Karpas-422 (cell line): ENCODE measurements around the gene MORC1. TPM values are rescaled to one million over a fixed set of nuclear protein-coding genes. Genes with fewer than 3 reads are reported as not detected.

ENCODE experiments used
- DNase-seq: peaks from one replicate; pipeline ENCODE4 v3.0.0-alpha.2; 2015
- H2AFZ ChIP-seq: fragments of 200-600 bp; sonication (generic); 2 replicates; pipeline ENCODE4 v1.6.1; 2014; ENCODE audit warnings: antibody characterized with exemption, low read length, mixed read lengths
- H3K27ac ChIP-seq: fragments of 200-600 bp; sonication (generic); 2 replicates; pipeline ENCODE4 v1.5.1; 2014; ENCODE audit warnings: mild to moderate bottlenecking, low read length, moderate library complexity
- H3K27me3 ChIP-seq: fragments of 200-600 bp; sonication (generic); 2 replicates; pipeline ENCODE4 v1.6.1; 2014; ENCODE audit warnings: low read length, mixed read lengths
- H3K36me3 ChIP-seq: fragments of 200-600 bp; sonication (generic); 2 replicates; pipeline ENCODE4 v1.6.1; 2014; ENCODE audit warnings: low read length, mixed read lengths; ENCODE audit not compliant: insufficient read depth
- H3K4me1 ChIP-seq: fragments of 200-600 bp; sonication (generic); 2 replicates; pipeline ENCODE4 v1.6.1; 2014; ENCODE audit warnings: mild to moderate bottlenecking, low read length, mixed read lengths
- H3K4me2 ChIP-seq: fragments of 200-600 bp; sonication (generic); 2 replicates; pipeline ENCODE4 v1.6.1; 2014; ENCODE audit warnings: low read length, low read depth, mild to moderate bottlenecking; ENCODE audit not compliant: poor library complexity, severe bottlenecking
- H3K4me3 ChIP-seq: fragments of 200-600 bp; sonication (generic); 2 replicates; pipeline ENCODE4 v1.5.1; 2014; ENCODE audit warnings: mild to moderate bottlenecking, antibody characterized with exemption, low read length, mixed read lengths
- H3K79me2 ChIP-seq: fragments of 200-600 bp; sonication (generic); 2 replicates; pipeline ENCODE4 v1.6.1; 2014; ENCODE audit warnings: mild to moderate bottlenecking, low read length, mixed read lengths
- H3K9ac ChIP-seq: fragments of 200-600 bp; sonication (generic); 2 replicates; pipeline ENCODE4 v1.6.0; 2014; ENCODE audit warnings: low read length
- H3K9me2 ChIP-seq: fragments of 200-600 bp; sonication (generic), shearing (Covaris generic); replicated peaks from 2 replicates; pipeline ENCODE4 v1.6.0; 2014; ENCODE audit warnings: mild to moderate bottlenecking, low read length, moderate library complexity; ENCODE audit not compliant: insufficient read depth
- H3K9me3 ChIP-seq: fragments of 300-700, 200-600 bp; sonication (generic); 2 replicates; pipeline ENCODE4 v1.6.1; 2014; ENCODE audit warnings: low read length, mixed read lengths
- H4K20me1 ChIP-seq: fragments of 200-600 bp; sonication (generic); 2 replicates; pipeline ENCODE4 v1.6.1; 2014; ENCODE audit warnings: mild to moderate bottlenecking, antibody characterized with exemption, low read length, low read depth; ENCODE audit not compliant: insufficient read depth
- total RNA-seq: library from RNA; depleted of rRNA; stranded (reverse); fragments of >200 nt; shearing (Covaris generic); gene quantifications from 2 replicates; pipeline ENCODE4 v1.2.3, GENCODE V29; 2014; ENCODE audit warnings: low replicate concordance

The MORC1 gene
- total RNA-seq, 1 experiment from 2014 or later: not detected

GRCh38 chr3:109118584-109118983, 650 bp upstream of the MORC1 start:
- no peaks in the 10 kb centered on the region for H3K9me3 ChIP-seq
- no peaks in the 10 kb centered on the region for H3K36me3 ChIP-seq
- no peaks in the 10 kb centered on the region for H3K9me2 ChIP-seq
- H3K4me1 ChIP-seq: no peaks in the 10 kb centered on the region
- DNase-seq: no peak
- no peak overlapping the region for H3K4me3 ChIP-seq
- H3K4me2 ChIP-seq: no peak overlapping the region
- no peaks in the 10 kb centered on the region for H3K27me3 ChIP-seq
- H3K27ac ChIP-seq: no peak overlapping the region
- H2AFZ ChIP-seq: no peak overlapping the region
- no peak overlapping the region for H3K9ac ChIP-seq
- H3K79me2 ChIP-seq: no peaks in the 10 kb centered on the region
- H4K20me1 ChIP-seq: no peaks in the 10 kb centered on the region

GRCh38 chr3:109116031-109116430, 1.9 kb downstream of the MORC1 start:
- no peaks in the 10 kb centered on the region for H3K36me3 ChIP-seq
- no peak for DNase-seq
- no peaks in the 10 kb centered on the region for H4K20me1 ChIP-seq
- H3K27ac ChIP-seq: no peak overlapping the region
- H2AFZ ChIP-seq: no peak overlapping the region
- H3K4me1 ChIP-seq: no peaks in the 10 kb centered on the region
- no peaks in the 10 kb centered on the region for H3K9me2 ChIP-seq
- H3K9me3 ChIP-seq: no peaks in the 10 kb centered on the region
- H3K79me2 ChIP-seq: no peaks in the 10 kb centered on the region
- H3K27me3 ChIP-seq: no peaks in the 10 kb centered on the region
- no peak overlapping the region for H3K4me3 ChIP-seq
- H3K9ac ChIP-seq: no peak overlapping the region
- no peak overlapping the region for H3K4me2 ChIP-seq

- H2AFZ ChIP-seq: no peak overlapping the region
- no peaks in the 10 kb centered on the region for H3K27me3 ChIP-seq
- no peak for DNase-seq
- H3K4me1 ChIP-seq: no peaks in the 10 kb centered on the region
- H3K9me3 ChIP-seq: no peaks in the 10 kb centered on the region
- H4K20me1 ChIP-seq: no peaks in the 10 kb centered on the region
- H3K4me2 ChIP-seq: no peak overlapping the region
- H3K79me2 ChIP-seq: no peaks in the 10 kb centered on the region
- H3K4me3 ChIP-seq: no peak overlapping the region
- no peaks in the 10 kb centered on the region for H3K9me2 ChIP-seq
- H3K36me3 ChIP-seq: no peaks in the 10 kb centered on the region
- H3K27ac ChIP-seq: no peak overlapping the region
- H3K9ac ChIP-seq: no peak overlapping the region
Measured at GRCh38 chr3:109115451-109115850, 2.5 kb downstream of the MORC1 start.

GRCh38 chr3:109114746-109115145, 3.2 kb downstream of the MORC1 start:
- Histone ChIP-seq H3K4me1 (no peaks in the 10 kb centered on the region), H3K79me2 (no peaks in the 10 kb centered on the region), H3K36me3 (no peaks in the 10 kb centered on the region), H3K27ac (no peak overlapping the region), H3K9ac (no peak overlapping the region), H3K9me2 (no peaks in the 10 kb centered on the region), H3K27me3 (no peaks in the 10 kb centered on the region), H2AFZ (no peak overlapping the region), H4K20me1 (no peaks in the 10 kb centered on the region), H3K9me3 (no peaks in the 10 kb centered on the region), H3K4me3 (no peak overlapping the region), H3K4me2 (no peak overlapping the region)
- no peak for DNase-seq

- H3K9ac ChIP-seq: no peak overlapping the region
- no peaks in the 10 kb centered on the region for H3K9me3 ChIP-seq
- no peak overlapping the region for H3K27ac ChIP-seq
- no peak overlapping the region for H3K4me2 ChIP-seq
- H3K9me2 ChIP-seq: no peaks in the 10 kb centered on the region
- H3K79me2 ChIP-seq: no peaks in the 10 kb centered on the region
- H2AFZ ChIP-seq: no peak overlapping the region
- H3K27me3 ChIP-seq: no peaks in the 10 kb centered on the region
- H3K4me1 ChIP-seq: no peaks in the 10 kb centered on the region
- no peak overlapping the region for H3K4me3 ChIP-seq
- DNase-seq: no peak
- H4K20me1 ChIP-seq: no peaks in the 10 kb centered on the region
- no peaks in the 10 kb centered on the region for H3K36me3 ChIP-seq
Measured at GRCh38 chr3:109112946-109113760, 4.8 kb downstream of the MORC1 start.

- Histone ChIP-seq H4K20me1 (no peaks in the 10 kb centered on the region), H3K36me3 (no peaks in the 10 kb centered on the region), H3K4me2 (no peak overlapping the region), H3K9me3 (no peaks in the 10 kb centered on the region), H3K4me3 (no peak overlapping the region), H3K27me3 (no peaks in the 10 kb centered on the region), H3K9ac (no peak overlapping the region), H3K4me1 (no peaks in the 10 kb centered on the region), H2AFZ (no peak overlapping the region), H3K27ac (no peak overlapping the region), H3K79me2 (no peaks in the 10 kb centered on the region), H3K9me2 (no peaks in the 10 kb centered on the region)
- no peak for DNase-seq
Measured at GRCh38 chr3:109109574-109109973, 8.4 kb downstream of the MORC1 start.

- no peak overlapping the region for H3K4me2 ChIP-seq
- no peaks in the 10 kb centered on the region for H3K4me1 ChIP-seq
- no peak overlapping the region for H2AFZ ChIP-seq
- no peaks in the 10 kb centered on the region for H3K27me3 ChIP-seq
- no peaks in the 10 kb centered on the region for H3K36me3 ChIP-seq
- H3K79me2 ChIP-seq: no peaks in the 10 kb centered on the region
- no peaks in the 10 kb centered on the region for H3K9me3 ChIP-seq
- H3K9ac ChIP-seq: no peak overlapping the region
- H3K27ac ChIP-seq: no peak overlapping the region
- no peaks in the 10 kb centered on the region for H4K20me1 ChIP-seq
- H3K4me3 ChIP-seq: no peak overlapping the region
- DNase-seq: peak; percentile 64
- H3K9me2 ChIP-seq: no peaks in the 10 kb centered on the region
Measured at GRCh38 chr3:109098079-109098644, 19.8 kb downstream of the MORC1 start.

- DNase-seq: no peak
- H2AFZ ChIP-seq: no peak overlapping the region
- no peaks in the 10 kb centered on the region for H3K27me3 ChIP-seq
- no peaks in the 10 kb centered on the region for H4K20me1 ChIP-seq
- no peaks in the 10 kb centered on the region for H3K9me3 ChIP-seq
- no peaks in the 10 kb centered on the region for H3K4me1 ChIP-seq
- H3K9ac ChIP-seq: no peak overlapping the region
- no peaks in the 10 kb centered on the region for H3K79me2 ChIP-seq
- H3K9me2 ChIP-seq: no peaks in the 10 kb centered on the region
- H3K27ac ChIP-seq: no peak overlapping the region
- no peaks in the 10 kb centered on the region for H3K36me3 ChIP-seq
- no peak overlapping the region for H3K4me2 ChIP-seq
- H3K4me3 ChIP-seq: no peak overlapping the region
Measured at GRCh38 chr3:109095166-109095565, 22.8 kb downstream of the MORC1 start.
